GM19099 (cell line): ENCODE data around the gene TEX55.

Experiments
- POLR2A ChIP-seq: IDR thresholded peaks from 3 replicates; pipeline ENCODE4 v1.6.1; 2011; ENCODE audit warnings: low read depth; ENCODE audit not compliant: insufficient read length; ENCODE audit errors: extremely low read depth

The TEX55 gene

DNA sequence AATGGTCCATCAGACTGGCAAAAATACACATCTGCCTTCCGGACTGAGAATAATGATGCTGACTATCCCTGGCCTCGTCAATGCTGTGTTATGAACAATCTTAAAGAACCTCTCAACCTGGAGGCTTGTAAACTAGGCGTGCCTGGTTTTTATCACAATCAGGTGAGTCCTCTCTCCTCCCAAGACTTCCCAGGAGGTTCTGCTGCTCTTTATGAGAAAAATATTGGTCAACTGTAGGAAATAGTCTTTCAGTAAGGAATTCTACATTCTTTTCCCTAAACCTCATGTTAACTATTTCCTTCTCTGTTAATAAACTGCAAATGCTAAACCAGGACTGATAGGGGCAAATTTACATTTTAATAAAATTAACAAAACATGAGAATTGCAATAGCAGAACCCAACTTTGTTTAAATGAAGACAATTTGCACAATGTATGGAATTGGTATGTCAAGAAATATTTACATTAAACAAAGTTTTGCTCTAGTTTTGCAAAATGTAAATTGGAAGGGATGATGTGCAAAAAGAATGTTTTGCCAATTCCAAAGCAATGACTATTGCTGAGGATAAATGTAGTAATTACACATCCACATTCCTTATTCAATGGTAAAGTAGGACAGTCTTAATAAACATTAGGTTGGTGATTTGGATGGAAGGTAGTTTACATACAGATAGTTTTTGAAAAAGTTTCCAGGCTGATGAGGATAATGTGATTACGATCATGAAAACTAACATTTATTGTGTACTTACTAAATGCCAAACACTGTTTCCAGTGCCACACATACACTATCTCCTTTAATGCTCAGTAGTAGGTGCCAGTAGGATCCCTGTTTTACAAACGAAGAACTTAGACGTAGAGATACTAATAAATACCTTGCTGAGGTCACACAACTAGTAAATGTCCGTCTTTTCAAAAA, 48.5 kb downstream of the TEX55 start:
- no peak for TF ChIP-seq POLR2A

DNA sequence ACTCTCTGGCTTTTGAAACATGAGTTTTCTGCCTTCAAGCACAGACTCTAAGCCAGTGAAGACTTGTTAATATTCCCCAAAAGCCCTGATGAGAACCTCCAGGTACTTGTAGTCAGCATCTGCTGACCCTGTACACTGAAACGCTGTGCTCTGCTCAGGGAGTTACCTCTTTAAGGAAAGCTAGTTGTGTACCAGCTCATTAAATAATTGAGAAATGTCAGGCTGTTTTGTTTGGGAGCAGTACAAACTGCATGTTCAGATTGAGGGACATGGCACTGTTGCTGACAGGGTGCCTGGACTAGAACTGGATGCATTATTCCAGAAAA, 49.1 kb downstream of the TEX55 start:
- TF ChIP-seq POLR2A: no peak

DNA sequence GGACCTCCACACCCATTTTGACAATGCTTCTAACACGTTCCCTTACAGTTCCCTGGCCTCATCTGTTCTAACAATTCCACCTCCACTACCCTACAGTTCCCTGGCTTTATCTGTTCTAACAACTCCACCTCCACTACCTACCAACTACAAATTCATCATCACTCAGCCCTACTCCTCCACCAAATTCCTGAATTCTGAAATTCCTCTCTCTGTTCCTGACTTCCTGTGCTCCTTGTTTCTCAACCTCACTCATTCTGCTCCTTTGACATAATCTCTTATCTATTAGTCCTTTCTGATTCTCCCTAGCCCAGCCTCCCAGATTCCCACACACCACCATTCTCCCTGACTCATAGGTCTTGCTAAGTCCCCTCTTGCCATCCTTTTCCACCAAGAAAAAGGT, 49.9 kb downstream of the TEX55 start:
- no peak for TF ChIP-seq POLR2A
